Adipocyte (in vitro differentiated cells): Measurements from ENCODE around the gene RAB40AL.

Source experiments
- DNase-seq: peaks from one replicate; pipeline ENCODE4 v3.0.0-alpha.2; 2015; ENCODE audit warnings: low read depth
- H3K27me3 ChIP-seq: replicated peaks from 2 replicates; pipeline ENCODE4 v1.7.0; 2013; ENCODE audit warnings: mild to moderate bottlenecking, low read length, moderate library complexity; ENCODE audit not compliant: control insufficient read depth, insufficient read depth
- H3K36me3 ChIP-seq: 2 replicates; pipeline ENCODE4 v1.7.0; 2013; ENCODE audit warnings: low read length, mild to moderate bottlenecking, moderate library complexity; ENCODE audit not compliant: control insufficient read depth, insufficient read depth, severe bottlenecking
- H3K4me1 ChIP-seq: 2 replicates; pipeline ENCODE4 v1.7.0; 2013; ENCODE audit warnings: mild to moderate bottlenecking, low read length, moderate library complexity; ENCODE audit not compliant: control insufficient read depth, insufficient read depth
- H3K4me3 ChIP-seq: 2 replicates; pipeline ENCODE4 v1.7.0; 2013; ENCODE audit warnings: mild to moderate bottlenecking, low read length, moderate library complexity
- H3K9ac ChIP-seq: 2 replicates; pipeline ENCODE4 v1.7.0; 2013; ENCODE audit warnings: mild to moderate bottlenecking, low read length, moderate library complexity
- H3K9me3 ChIP-seq: 2 replicates; pipeline ENCODE4 v1.7.0; 2013; ENCODE audit warnings: mild to moderate bottlenecking, low read length, moderate library complexity; ENCODE audit not compliant: control insufficient read depth

Gene RAB40AL

DNA sequence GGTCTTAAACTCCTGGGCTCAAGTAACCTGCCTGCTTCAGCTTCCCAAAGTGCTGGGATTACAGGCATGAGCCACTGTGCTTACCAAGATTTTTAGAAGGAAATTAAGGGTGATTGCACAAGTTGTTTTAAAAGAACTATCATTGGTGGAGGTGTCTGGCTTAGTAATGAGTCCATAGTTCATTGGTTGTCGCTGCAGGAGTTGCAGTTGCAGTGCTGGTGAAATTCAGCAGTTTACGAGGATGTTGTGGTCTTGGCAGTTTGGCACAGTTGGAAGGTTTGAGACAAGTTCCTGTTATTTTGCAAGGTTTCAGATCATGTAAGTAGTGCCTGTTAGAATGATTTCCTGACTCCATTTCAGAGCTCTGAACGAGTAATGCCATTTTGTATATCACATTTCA is 48.1 kb downstream of the RAB40AL start:
- no peak for DNase-seq
- H3K36me3 ChIP-seq = no peaks in the 10 kb centered on the region
- no peak overlapping the region for H3K4me3 ChIP-seq
- H3K27me3 ChIP-seq = peaks cover 43% of the 10 kb centered on the region
- peaks cover 12% of the 10 kb centered on the region for H3K9me3 ChIP-seq
- H3K9ac ChIP-seq = no peak overlapping the region
- peaks cover 5% of the 10 kb centered on the region for H3K4me1 ChIP-seq
